Activated CD8-positive, alpha-beta memory T cell treated with anti-CD3 and anti-CD28 coated beads for 24 hours (primary cell): ENCODE results near the gene FGF13.

Source experiments
- DNase-seq: peaks from one replicate; pipeline ENCODE4 v3.0.0-alpha.2; 2020

FGF13 gene

DNA sequence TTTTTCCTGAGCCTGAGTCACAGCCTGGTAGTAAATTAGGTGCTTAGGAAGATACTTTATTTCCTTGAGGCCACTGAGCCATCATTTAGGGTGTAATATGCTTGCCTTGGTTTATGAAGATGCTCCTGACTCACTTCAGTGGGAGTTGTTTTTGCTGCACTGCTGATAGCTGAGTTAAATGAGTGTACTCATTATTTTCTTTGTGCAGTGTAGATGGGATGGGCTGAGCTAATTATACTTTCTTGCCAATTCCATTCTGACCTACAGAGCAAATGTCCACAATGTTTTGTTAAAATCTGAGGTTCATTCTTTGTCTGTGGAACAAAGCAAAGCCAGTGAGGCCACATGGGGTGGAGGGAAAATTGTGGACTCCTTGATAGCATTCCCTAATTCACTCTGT lies 60.0 kb downstream of the FGF13 start:
- DNase-seq = no peak

DNA sequence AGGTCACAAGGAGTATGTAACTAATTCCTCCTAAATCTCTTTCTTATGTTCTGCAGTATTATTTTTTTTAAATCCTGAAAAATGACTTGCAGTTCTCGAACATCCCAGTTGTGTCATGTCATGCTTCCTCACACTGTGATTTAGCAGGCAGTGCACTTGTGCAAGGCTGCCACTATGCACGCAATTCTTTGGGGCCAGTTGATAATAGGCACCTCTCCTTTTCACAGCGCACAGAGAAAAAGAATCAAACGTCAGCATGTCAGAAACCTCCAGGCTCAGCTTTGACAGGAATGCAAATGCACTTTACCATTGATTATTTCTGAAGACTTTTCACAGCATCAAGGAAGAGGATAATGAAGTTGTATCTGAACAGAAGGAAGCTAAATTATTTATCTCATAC lies 62.9 kb downstream of the FGF13 start:
- no peak for DNase-seq

DNA sequence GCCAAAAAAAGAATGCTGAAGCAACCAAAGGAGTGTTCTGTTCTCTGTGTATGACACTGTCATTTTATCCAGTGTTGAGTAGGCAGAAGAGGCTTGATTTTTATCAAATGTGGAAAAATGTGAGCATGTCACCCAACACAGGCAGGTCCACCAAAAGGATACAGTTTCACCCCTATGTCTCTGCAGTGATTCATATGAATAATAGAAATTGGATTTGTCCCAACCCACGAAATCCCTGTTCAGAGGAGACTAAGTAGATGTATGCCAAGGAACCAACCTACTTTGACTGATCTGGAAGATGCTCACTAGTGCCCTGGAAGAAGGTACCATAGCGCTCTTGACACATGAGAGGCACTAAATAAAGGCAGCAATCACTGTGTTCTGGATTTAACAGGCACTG lies 72.5 kb downstream of the FGF13 start:
- no peak for DNase-seq
